NCI-H460 (cell line): ENCODE data around the gene BICRAL. TPM values are rescaled to one million over a fixed set of nuclear protein-coding genes. Genes with fewer than 3 reads are reported as not detected.
"Not testable (repeated sequence)": the region's sequence is repeated elsewhere in the genome, so short reads cannot be mapped to it uniquely, and the experiment has no call there.

Experiments used
- DNase-seq: peaks from one replicate; pipeline ENCODE4 v3.0.0-alpha.2; 2016; ENCODE audit warnings: low read depth; ENCODE audit errors: extremely low read depth
- total RNA-seq: library from RNA; depleted of rRNA; stranded (reverse); fragments of >200 nt; shearing (Covaris generic); gene quantifications from 2 replicates; pipeline ENCODE4 v1.2.3, GENCODE V29; 2014

BICRAL gene
- total RNA-seq, 1 experiment from 2014 or later: 7.3 TPM

DNA sequence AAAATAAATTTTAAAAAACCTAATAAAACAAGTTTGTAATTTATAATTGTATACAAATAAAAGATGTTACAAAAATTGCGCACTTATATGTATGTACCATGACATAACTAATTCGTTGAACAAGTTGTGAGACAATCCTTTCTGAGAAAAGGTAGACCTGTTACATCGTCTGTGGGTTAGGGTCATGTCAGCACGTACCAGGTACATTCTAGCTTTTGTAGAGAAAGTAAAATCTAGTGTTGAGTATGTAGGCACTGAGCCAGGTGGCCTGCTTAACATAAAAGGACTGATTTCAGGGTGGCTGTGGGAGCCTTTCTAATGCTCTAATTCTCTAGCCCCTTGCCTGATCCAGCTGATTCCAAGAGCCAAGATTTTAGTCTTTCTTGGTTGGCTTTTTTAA lies 108.0 kb downstream of the BICRAL start:
- no peak for DNase-seq

DNA sequence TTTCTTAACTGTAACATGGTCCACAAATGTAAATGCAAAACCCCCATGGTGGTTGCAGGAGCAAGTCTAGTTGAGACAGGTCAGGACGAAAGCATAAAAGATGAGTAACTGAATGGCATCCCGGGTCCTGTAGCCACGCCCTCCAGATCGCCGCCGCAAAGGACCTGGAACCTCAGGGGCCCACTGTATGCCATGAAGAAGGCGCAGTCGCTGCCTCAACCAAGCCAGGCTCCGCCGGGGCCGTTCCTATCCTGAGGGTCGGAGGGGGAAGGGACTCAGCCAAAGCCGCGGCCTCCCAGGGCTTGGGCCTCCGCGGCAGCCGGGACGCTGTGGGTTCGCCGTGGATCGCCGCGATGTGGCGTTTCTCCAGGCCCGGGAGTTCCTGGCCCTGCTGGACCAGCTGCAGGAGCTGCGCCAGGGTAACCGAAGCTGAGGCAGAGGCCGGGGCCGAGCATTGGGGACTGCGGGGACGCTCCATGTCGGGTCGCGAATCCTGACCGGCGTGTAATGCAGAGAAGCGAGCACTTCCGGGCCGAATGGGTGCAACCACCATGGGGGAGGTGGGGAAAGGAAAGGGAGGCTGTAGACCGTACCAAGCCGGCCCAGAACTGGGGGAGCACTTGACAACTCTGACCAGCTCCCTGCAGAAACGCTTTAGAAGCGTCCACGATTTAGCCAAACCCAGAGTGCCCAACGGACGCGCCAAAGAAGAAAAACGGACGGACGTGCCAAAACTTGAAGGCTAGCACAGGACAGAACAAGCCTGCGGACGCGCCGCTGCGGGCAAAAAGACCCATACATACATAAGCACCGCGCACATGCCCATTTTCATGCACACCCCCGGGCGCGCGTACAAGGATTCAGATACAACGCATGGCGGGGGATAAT lies 108.7 kb downstream of the BICRAL start:
- DNase-seq: peak; percentile 91

DNA sequence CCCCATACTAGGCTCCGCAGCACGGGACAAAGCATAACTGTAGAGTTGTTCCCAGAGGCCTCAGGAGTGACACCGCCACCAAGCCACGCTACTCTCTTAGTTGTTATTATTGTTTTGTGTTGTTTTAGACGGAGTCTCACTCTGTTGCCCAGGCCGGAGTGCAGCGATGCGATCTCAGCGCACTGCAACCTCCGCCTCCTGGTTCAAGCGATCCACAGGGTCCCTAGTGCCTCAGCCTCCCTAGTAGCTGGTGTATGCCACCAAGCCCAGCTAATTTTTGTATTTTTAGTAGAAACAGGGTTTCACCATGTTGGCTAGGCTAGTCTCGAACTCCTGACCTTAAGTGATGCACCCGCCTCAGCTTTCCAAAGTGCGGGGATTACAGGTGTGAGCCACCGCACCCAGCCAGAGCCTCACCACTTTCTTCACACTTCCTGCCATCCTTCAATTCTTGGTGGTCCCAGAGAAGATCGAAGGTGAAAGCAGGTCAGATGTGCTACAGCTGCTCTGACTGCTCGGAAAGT lies 109.4 kb downstream of the BICRAL start:
- no peak for DNase-seq

DNA sequence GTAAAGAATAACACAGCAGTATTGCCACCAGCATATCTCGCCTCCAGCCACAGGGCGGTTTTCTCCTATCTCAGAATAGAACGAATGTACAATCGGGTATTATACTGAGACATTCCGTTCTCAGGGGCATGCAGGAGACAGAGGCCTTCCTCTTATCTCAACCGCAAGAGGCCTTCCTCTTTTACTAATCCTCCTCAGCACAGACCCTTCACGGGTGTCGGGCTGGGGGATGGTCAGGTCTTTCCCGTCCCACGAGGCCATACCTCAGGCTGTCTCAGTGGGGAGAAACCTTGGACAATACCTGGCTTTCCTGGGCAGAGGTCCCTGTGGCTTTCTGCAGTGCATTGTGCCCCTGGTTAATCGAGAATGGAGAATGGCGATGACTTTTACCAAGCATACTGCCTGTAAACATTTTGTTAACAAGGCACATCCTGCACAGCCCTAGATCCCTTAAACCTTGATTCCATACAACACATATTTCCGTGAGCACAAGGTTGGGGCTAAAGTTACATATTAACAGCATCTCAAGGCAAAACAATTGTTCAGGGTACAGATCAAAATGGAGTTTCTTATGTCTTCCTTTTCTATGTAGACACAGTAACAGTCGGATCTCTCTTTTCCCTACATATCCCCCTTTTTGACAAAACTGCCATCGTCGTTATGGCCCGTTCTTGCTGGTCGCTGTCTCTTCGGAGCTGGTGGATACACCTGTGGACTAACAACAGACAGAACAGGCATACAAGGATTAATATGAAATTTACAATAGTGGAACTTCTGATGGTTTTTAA lies 112.4 kb downstream of the BICRAL start:
- DNase-seq: not testable (repeated sequence)

DNA sequence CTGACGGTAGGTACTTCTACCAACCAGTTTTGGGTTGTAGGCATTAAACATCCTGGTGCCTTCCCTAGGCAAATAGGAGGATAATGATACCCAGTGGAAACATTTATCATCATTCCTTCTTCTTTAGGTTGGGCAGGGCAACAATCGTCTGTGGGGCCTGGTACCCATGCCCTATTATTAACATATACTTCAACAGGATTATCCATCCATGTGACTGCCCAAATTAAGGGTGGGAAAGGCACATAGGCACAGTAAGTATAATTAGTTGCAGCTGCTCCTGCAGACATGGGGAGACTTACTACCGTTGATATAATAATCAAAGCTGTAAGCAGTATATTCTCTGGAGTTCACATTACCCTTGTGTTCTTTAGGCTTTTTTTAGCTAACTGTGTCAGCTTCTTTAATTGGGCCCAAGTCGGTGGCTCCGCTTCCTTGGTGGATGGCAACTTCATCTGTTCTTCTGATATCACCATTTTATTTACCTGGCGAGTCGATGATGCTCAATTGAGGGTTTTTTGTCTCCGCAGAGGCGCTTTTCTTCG lies 114.4 kb downstream of the BICRAL start:
- no peak for DNase-seq

DNA sequence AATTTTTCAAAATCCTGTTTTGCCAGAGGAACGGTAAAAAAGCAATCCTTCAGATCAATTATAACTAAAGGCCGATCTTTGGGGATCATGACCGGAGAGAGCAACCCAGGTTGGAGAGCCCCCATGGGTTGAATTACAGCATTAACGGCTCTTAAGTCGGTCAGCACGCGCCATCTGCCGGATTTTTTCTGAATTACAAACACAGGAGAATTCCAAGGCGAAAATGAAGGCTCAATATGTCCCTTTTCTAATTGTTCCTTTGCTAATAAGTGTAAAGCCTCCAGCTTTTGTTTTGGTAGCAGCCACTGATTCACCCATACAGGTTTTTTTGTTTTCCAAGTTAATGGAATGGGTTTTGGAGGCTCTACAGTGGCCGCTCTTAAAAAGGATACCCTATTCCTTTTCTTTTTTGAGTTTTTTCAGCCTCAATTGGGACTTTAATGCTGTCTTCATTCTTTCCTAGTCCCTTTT lies 117.1 kb downstream of the BICRAL start:
- DNase-seq: peak; percentile 43

DNA sequence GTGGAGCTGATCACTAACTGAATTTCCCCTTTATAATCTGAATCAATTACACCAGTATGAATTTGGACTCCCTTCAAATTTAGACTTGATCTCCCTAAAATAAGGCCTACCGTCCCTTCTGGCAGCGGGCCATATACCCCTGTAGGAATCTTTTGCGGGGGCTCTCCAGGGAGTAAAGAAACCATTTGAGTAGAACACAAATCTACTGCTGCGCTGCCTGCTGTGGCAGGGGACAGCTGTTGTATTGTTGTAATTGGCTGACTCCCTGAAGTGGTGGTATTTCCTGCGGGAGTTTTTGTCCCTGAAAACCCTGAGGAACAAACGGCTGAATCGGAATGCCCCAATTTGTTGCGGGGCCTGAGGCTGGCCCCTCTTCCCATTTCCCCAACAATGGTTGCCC lies 118.0 kb downstream of the BICRAL start:
- DNase-seq: no peak

DNA sequence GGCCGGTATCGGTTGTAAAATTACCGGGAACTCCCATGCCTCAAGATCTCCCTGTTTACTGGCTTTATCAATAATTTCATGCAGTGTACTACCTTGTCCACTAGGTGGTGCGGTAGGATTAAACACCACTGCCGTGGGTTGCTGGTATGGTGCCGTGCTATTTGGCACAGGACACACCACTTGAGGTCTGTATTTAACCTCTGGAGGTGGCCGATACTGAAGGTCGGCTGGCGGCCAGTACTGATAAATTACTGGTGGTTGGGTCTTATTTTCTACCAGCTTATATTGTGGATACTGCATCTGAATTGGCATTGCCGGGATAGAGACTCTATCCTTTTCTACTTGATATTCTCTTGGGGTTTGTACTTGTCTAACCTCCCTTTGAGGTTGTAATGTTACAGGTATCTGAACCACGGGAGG lies 119.7 kb downstream of the BICRAL start:
- DNase-seq: peak; percentile 79

DNA sequence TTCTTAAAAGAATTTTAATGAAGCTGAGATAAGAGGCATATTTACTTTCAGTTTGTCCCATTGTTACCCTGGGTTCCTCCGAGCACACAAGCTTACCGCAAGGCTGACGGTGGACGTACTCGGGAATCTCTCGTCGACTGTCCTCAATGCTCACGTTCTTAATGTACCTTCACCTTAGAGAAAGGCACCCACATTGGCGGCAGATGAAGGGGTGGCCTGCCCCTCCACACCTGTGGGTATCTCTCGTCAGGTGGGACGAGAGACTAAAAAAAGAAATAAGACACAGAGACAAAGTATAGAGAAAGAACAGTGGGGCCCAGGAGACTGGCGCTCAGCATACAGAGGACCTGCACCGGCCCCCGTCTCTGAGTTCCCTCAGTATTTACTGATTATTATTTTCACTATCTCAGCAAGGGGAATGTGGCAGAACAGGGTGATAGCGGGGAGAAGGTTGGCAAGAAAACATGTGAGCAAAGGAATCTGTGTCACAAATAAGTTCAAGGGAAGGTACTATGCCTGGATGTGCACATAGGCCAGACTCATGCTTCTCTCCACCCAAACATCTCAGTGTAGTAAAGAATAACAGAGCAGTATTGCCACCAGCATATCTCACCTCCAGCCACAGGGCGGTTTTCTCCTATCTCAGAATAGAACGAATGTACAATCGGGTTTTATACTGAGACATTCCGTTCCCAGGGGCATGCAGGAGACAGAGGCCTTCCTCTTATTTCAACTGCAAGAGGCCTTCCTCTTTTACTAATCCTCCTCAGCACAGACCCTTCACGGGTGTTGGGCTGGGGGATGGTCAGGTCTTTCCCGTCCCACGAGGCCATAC lies 120.8 kb downstream of the BICRAL start:
- DNase-seq: not testable (repeated sequence)

DNA sequence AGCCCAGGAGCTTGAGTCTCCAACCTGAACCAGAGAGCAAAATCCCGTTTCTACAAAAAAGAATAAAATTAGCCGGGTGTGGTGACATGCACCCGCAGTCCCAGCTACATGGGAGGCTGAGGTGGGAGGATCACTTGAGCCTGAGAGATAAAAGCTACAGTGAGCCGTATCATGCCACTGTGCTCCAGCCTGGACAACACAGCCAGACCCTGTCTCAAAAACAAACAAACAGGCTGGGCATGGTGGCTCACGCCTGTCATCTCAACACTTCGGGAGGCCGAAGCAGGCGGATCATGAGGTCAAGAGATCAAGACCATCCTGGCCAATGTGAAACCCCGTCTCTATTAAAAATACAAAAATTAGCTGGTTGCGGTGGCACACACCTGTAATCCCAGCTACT lies 122.6 kb downstream of the BICRAL start:
- DNase-seq: no peak

DNA sequence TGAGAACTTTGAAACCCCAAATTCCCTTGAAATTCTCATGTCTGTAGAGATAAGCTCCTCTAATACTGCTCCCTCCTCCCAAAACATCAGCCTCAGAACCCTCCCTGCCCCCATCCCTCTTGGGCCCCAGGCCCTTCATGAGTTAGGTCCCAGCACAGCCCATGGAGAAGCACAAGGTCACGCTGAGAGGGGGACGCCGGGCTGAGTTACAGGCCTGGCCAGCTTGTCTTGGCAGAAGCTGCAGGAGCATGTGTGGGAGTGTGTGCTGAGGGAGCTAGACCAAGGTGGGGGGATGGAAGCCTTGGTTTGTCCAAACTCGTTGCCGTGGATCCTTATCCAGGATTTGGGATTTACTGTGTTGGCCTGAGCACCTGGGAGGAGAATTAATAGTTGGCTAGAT lies 125.5 kb downstream of the BICRAL start:
- DNase-seq: no peak

DNA sequence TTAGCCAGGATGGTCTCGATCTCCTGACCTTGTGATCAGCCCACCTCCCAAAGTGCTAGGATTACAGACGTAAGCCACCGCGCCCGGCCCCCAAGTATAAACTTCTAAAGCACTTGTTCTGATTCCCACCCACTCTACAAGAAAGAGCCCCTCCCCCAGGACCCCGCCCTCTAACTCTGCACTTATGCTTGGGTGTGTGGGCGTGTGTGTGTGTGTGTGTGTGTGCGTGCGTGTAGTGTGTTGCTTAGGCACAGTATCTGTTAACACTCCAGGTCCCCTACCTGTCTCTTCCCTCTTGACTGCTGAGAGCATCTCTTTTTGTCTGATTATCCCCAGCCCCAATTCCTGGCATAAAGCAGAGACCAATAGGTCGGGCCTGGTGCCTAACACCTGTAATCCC lies 128.0 kb downstream of the BICRAL start:
- DNase-seq: no peak

DNA sequence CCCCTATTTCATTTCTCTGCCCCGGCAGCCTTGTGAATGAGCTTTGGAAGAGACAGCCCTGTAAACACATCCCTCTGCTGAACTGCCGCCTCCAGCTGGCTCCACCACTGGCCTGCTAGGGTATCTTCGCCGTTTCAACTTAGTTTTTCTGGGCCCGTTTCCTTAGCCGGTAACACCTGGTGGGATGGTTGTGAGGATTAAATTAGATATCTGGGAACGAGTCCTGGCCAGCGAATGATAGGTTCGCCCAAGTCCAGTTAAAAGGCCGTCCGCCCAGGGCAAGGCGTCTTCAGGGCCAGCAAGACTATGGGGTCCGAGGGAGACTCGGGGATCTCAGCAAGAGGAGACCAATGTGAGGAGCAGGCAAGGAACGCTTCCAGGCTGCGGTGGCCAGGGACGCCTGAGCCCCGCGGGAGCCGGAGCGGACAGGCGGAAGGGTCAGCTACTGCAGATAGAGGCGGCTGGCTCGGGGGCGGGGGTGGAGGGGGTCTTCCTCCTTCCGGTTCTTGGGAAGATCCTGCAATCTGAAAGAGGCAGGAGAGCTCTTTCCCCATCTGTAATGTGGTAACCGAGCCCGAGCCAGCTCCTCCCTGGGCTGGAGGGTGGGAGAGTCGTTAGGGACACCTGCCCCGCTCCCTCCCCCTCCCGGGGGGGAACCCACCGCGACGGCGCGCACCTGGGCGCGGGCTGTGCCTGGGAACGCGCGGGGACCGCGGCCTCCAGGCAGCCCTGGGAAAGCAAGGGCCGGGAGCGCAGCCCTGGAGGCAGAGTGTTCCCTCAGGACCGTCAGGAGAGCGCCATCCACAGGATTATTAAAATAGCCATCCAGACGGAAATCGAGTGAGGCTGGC lies 129.5 kb downstream of the BICRAL start:
- no peak for DNase-seq

DNA sequence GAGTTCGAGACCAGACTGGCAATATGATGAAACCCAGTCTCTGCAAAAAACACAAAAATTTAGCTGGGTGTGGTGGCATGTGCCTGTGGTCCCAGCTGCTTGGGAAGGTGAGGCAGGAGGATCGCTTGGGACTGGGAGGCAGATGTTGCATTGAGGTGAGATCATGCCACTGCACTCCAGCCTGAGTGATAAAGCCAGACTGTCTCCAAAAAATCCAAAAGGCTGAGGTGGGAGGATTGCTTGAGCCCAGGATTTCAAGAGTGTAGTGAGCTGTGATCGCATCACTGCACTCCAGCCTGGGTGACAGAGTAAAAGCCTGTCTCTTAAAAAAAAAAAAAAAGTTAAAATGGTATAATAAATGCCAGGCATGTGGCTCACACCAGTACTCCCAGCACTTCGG lies 132.7 kb downstream of the BICRAL start:
- DNase-seq: no peak

DNA sequence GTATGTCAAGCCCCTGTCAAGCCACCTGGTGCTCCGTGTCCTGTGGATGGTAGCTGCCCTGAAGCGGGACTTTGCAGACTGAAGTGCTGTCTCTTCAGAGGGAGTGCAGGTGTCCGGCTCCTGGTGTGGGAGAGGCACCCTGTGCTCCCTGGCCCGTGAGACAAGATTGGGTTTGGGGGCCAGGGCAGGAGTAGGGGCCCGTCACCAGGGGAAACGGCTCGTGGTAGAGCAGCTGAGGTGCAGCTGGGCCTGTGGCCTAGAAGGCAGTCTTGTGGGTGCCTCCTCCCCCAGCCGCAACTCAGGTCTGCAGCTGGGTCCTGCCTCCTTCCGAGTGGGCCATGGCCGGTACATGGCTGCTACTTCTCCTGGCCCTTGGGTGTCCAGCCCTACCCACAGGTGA lies 133.9 kb downstream of the BICRAL start, which contains the start of gene PTCRA:
TSS of gene PTCRA (plus strand) at position 322 of the 400 bp plus-strand sequence. CDS start at position 339, 17 bp downstream.
- no peak for DNase-seq

DNA sequence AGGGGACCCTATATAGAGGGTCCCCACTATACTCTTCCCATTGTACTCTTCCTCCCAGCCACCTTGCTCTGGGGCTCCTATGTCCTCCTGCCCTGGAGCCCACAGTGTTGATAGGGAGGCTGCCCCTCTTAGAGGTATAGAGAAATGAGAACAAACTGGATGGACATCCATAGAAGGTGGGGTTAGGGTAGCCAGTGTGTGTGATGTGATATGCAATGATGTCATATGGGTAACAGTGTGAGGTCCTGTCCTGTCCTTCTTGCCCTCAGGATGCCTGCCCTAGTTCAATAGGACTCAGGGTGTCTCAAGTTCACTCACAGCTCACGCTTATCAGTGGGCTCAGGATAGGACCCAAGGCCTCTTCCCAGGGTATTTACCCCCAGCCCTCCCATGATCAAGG lies 134.4 kb downstream of the BICRAL start:
- DNase-seq: no peak
